GM19240 (cell line): ENCODE results near the gene SPARC.

Source experiments
- DNase-seq: peaks from one replicate; pipeline ENCODE4 v3.0.0; 2011; ENCODE audit warnings: low spot score; ENCODE audit not compliant: insufficient read length

The SPARC gene

GRCh38 chr5:151624476-151624875 is 62.2 kb downstream of the SPARC start:
- DNase-seq: no peak

DNA sequence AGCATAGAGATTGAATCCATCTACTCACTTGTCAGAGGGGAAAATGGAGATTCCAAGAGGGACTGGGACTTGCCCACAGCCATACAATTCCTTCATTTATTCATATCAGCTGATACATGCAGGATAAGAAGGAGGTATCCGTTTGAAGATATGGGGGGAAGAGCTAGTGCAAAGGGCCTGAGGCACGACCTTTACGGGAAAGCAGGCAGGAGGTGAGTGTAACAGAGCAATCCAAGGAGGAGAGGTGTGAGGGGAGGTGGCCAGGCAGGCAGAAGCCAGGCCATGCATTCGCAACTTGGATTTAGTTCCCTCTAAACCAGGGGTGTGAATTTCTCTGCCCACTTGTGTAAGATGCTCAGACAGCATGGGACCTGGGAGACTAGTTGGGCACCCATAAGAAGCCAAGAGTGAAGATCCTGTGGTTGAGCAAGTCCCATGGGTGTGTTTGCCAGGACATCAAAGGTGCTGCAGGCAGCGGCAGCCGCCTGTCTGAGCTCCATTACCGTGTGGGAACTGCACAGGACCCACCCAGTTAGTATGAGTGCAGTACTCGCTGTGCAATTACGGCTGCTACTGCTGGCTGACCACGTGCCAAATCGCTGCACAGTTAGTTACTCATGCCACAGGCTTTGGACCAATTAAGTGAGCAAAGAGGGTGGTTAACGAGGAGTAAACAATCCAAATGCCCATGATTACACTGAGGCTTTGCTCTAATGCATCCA is 64.2 kb downstream of the SPARC start:
- DNase-seq: no peak

GRCh38 chr5:151620461-151620840 is 66.3 kb downstream of the SPARC start:
- no peak for DNase-seq

- no peak for DNase-seq
Observed at GRCh38 chr5:151619812-151620460, 66.8 kb downstream of the SPARC start.

GRCh38 chr5:151618907-151619306 is 67.8 kb downstream of the SPARC start:
- no peak for DNase-seq

GRCh38 chr5:151617841-151618710 is 68.6 kb downstream of the SPARC start:
- no peak for DNase-seq

GRCh38 chr5:151617383-151617840 is 69.3 kb downstream of the SPARC start:
- DNase-seq: no peak

GRCh38 chr5:151615431-151615830 is 71.3 kb downstream of the SPARC start:
- no peak for DNase-seq

DNA sequence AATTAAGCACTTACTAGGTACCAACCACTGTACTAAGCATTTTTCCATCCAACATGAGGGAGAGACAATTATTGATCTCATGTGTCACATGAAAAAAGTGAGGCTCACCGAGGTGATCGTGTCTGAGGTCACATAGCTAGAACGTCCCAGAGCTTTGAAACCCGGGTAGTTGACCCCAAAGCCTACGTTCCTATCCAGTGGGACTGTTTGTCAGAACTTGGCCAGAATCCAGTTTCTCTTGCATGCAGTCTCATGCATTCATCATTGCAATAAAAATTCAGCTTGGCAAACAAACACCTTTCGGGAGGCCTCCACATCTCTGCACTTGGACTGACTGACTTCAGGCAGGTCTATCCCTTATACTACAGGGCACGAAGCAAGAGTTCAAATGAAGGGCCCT is 72.2 kb downstream of the SPARC start:
- no peak for DNase-seq

GRCh38 chr5:151612689-151613427 is 73.9 kb downstream of the SPARC start:
- DNase-seq: peak; percentile 47

DNA sequence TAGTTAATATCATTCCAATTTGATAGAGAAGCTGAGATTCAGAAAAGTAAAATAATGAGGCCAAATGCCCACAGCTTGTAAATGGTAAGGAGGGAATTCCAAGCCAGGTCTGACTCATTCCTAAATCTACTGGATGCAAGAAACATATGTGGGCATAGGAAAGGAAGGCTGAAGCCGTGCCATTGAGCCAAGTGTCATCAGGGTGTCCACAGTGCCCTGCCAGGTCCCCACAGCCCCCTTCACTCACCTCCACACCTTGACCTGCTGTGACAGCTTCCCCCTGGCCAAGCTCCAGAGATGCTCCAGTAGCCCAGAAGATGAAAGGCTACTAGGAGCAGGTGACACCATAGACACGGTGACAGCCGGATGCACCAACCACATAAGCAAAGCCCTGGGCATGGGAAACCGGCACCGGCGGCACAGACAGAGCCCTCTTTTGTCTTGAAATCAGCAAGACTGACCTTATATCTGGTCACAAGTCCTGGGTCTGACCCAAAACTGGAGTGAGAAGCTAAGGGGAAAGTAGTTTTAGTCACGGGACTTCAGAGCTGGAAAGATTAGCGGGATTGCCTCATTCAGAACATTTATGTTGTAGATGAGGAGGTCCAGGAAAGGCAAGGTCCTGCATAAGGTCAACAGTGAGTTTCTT is 75.5 kb downstream of the SPARC start:
- DNase-seq: no peak
